ENCODE data around the gene SDHB. TPM values are rescaled to one million over a fixed set of nuclear protein-coding genes. Genes with fewer than 3 reads are reported as not detected.

SDHB gene
- total and polyA plus RNA-seq, 2 donors (not counting 1 experiment from before 2014, with no cell fraction given), result 58.0 to 61.0 TPM

DNA sequence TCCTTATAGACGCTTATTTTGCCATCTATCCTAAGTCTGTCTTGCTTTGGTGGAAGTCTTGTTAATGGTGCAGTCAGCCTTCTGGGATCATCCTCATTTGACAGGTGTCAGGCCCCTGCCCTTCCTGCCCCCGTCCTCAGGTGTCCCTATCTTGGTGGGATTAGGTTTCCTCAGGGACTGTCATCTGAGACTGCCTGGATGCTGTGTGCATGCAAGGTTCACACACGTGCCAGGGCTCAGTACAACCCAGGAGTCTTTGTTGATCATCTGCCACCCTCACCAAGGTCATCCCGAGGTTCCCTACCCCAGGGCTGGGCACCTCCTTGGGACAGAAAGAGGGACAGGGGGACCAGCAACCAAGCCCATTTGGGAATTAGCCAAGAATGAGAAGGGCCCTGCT, 47.4 kb upstream of the SDHB start:
- H3K36me3 ChIP-seq (replicated peaks in 1 of 2; ENCODE audit: control extremely low read depth in 1 of 2, control insufficient read depth in 1 of 2, extremely low read depth in 1 of 2, insufficient read depth in 2 of 2, low read length in 1 of 2), result no peaks in the 10 kb centered on the region
- ChIA-PET POLR2A (no interaction called here), CTCF (no interaction called here)
- ATAC-seq (ENCODE audit: low read depth), result no peak
- H3K79me2 ChIP-seq (ENCODE audit: control insufficient read depth, insufficient read depth, low read length), result no peaks in the 10 kb centered on the region
- H3K9ac ChIP-seq (ENCODE audit: low read length), result no peak overlapping the region
- H4K20me1 ChIP-seq (ENCODE audit: control insufficient read depth, insufficient read depth, low read length, poor library complexity, severe bottlenecking), result no peaks in the 10 kb centered on the region
- intact Hi-C loops (cut with micrococcal nuclease), result no loop called here
- Mint-ChIP-seq H3K9me3 (ENCODE audit: insufficient read depth) (no peaks in the 10 kb centered on the region), H3K27me3 (no peaks in the 10 kb centered on the region), H3K27ac (no peak overlapping the region), H3K4me1 (no peaks in the 10 kb centered on the region), H3K4me3 (no peak overlapping the region)
- no peak for TF ChIP-seq EZH2 (IDR thresholded peaks at IDR 0.05; ENCODE audit: borderline replicate concordance, insufficient read depth, low read depth, low read length, poor library complexity, severe bottlenecking)
- TF ChIP-seq, protein P1, sequence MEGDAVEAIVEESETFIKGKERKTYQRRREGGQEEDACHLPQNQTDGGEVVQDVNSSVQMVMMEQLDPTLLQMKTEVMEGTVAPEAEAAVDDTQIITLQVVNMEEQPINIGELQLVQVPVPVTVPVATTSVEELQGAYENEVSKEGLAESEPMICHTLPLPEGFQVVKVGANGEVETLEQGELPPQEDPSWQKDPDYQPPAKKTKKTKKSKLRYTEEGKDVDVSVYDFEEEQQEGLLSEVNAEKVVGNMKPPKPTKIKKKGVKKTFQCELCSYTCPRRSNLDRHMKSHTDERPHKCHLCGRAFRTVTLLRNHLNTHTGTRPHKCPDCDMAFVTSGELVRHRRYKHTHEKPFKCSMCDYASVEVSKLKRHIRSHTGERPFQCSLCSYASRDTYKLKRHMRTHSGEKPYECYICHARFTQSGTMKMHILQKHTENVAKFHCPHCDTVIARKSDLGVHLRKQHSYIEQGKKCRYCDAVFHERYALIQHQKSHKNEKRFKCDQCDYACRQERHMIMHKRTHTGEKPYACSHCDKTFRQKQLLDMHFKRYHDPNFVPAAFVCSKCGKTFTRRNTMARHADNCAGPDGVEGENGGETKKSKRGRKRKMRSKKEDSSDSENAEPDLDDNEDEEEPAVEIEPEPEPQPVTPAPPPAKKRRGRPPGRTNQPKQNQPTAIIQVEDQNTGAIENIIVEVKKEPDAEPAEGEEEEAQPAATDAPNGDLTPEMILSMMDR (IDR thresholded peaks at IDR 0.05), result no peak
- no peak overlapping the region for H3K4me3 ChIP-seq (ENCODE audit: control extremely low read depth in 1 of 5, extremely low read depth in 1 of 5, insufficient read depth in 1 of 5, low read depth in 2 of 5, low read length in 4 of 5)
- H3K27ac ChIP-seq (ENCODE audit: low read length in 2 of 2), result no peak overlapping the region
- H3K4me1 ChIP-seq (ENCODE audit: control insufficient read depth in 2 of 2, insufficient read depth in 2 of 2, low read length in 2 of 2), result no peaks in the 10 kb centered on the region
- H2AFZ ChIP-seq (ENCODE audit: insufficient read depth, low read depth, low read length, poor library complexity, severe bottlenecking), result no peak overlapping the region
- no peaks in the 10 kb centered on the region for H3K9me3 ChIP-seq (ENCODE audit: control extremely low read depth in 1 of 3, control insufficient read depth in 2 of 3, insufficient read depth in 1 of 3, low read length in 2 of 3)
- no peak overlapping the region for H3K4me2 ChIP-seq (replicated peaks; ENCODE audit: low read depth, low read length, poor library complexity, severe bottlenecking)
- WGBS (ENCODE audit: insufficient coverage), result 89% methylated on average over 3 of the region's 4 CpGs
- H3K27me3 ChIP-seq (replicated peaks in 1 of 4; ENCODE audit: control extremely low read depth in 1 of 4, control insufficient read depth in 3 of 4, insufficient read depth in 4 of 4, low read length in 3 of 4), result no peaks in the 10 kb centered on the region
- DNase-seq, result no peak

DNA sequence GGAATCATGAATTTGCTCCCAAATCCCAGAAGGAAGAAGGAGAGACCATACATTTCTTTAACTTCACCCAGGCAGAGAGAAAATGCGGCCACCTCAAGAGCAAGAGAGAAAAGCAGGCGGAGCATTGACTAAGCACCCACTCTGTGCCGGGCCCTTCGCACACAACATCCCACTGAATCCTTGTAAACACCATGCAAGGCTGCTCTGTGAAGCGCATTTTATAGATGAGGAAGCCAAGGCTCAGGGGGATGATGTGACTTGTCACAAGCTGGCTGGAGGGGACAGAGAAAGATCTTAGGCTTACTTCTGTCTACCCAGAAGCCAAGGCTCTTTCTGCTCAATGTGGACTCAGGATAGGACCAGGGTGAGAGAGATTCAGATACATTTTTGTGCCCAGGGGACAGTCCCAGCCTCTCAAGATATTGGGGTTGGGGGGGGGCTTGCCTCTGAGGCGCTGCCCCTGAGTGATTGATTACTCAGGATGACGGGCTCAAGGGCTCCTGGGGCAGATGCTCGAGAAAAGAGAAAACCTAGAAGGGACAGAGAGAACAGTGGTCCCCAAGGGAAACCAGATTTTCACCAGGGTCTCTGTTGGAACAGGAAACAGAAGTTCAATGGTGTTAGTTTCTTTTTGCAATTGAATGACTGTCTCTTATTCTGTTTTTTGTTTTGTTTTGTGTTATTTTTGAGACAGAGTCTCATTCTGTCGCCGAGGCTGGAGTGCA, 45.9 kb upstream of the SDHB start:
- WGBS (ENCODE audit: insufficient coverage), result 7% methylated on average over 6 of the region's 10 CpGs
- no peak for ATAC-seq (ENCODE audit: low read depth)
- intact Hi-C loops (cut with micrococcal nuclease), result no loop called here

More for the DNA sequence above, 45.9 kb upstream of the SDHB start:
- Histone ChIP-seq H3K27me3 (replicated peaks in 1 of 4; ENCODE audit: control extremely low read depth in 1 of 4, control insufficient read depth in 3 of 4, insufficient read depth in 4 of 4, low read length in 3 of 4) (no peaks in the 10 kb centered on the region), H3K79me2 (ENCODE audit: control insufficient read depth, insufficient read depth, low read length) (no peaks in the 10 kb centered on the region), H3K36me3 (replicated peaks in 1 of 2; ENCODE audit: control extremely low read depth in 1 of 2, control insufficient read depth in 1 of 2, extremely low read depth in 1 of 2, insufficient read depth in 2 of 2, low read length in 1 of 2) (no peaks in the 10 kb centered on the region), H3K4me2 (replicated peaks; ENCODE audit: low read depth, low read length, poor library complexity, severe bottlenecking) (no peak overlapping the region), H3K4me3 (ENCODE audit: control extremely low read depth in 1 of 5, extremely low read depth in 1 of 5, insufficient read depth in 1 of 5, low read depth in 2 of 5, low read length in 4 of 5) (no peak overlapping the region), H2AFZ (ENCODE audit: insufficient read depth, low read depth, low read length, poor library complexity, severe bottlenecking) (no peak overlapping the region), H3K9ac (ENCODE audit: low read length) (no peak overlapping the region), H3K27ac (ENCODE audit: low read length in 2 of 2) (no peak overlapping the region), H4K20me1 (ENCODE audit: control insufficient read depth, insufficient read depth, low read length, poor library complexity, severe bottlenecking) (no peaks in the 10 kb centered on the region), H3K9me3 (ENCODE audit: control extremely low read depth in 1 of 3, control insufficient read depth in 2 of 3, insufficient read depth in 1 of 3, low read length in 2 of 3) (no peaks in the 10 kb centered on the region), H3K4me1 (ENCODE audit: control insufficient read depth in 2 of 2, insufficient read depth in 2 of 2, low read length in 2 of 2) (no peaks in the 10 kb centered on the region)
- no peaks in the 10 kb centered on the region for H3K4me1 Mint-ChIP-seq
- H3K27ac Mint-ChIP-seq, result no peak overlapping the region
- TF ChIP-seq EZH2 (IDR thresholded peaks at IDR 0.05; ENCODE audit: borderline replicate concordance, insufficient read depth, low read depth, low read length, poor library complexity, severe bottlenecking), result no peak
- TF ChIP-seq, protein P1 (IDR thresholded peaks at IDR 0.05), result no peak
- H3K4me3 Mint-ChIP-seq, result no peak overlapping the region
- POLR2A ChIA-PET, result no interaction called here
- CTCF ChIA-PET, result no interaction called here
- no peaks in the 10 kb centered on the region for H3K9me3 Mint-ChIP-seq (ENCODE audit: insufficient read depth)
- no peaks in the 10 kb centered on the region for H3K27me3 Mint-ChIP-seq
- DNase-seq, result no peak

Data from B cell (primary cell).